HG02759 (cell line): ENCODE data around the gene HIPK4.
"Not testable (repeated sequence)": the region's sequence is repeated elsewhere in the genome, so short reads cannot be mapped to it uniquely, and the experiment has no call there.

Experiments
- ATAC-seq: cut with Tn5 transposase; IDR thresholded peaks from one replicate; pipeline ENCODE4 v1.9.1; 2021; ENCODE audit warnings: mild to moderate bottlenecking, moderate library complexity; ENCODE audit not compliant: unreplicated experiment

The HIPK4 gene

DNA sequence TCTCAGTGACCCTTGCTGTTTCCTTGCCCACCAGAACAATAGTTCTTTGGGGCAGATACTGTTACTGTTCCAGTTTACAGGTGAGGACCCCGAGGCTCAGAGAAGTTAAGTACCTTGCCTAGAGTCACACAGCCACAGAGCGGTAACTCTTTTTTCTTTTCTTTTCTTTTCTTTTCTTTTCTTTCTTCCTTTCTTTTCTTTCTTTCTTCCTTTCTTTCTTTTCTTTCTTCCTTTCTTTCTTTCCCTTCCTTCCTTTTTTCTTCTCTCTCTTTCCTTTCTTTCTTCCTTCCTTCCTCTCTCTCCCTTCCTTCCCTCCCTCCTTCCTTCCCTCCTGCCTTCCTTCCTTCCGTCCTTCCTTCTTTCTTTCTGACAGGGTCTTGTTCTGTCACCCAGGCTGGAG lies 28.1 kb upstream of the HIPK4 start:
- ATAC-seq = no peak

DNA sequence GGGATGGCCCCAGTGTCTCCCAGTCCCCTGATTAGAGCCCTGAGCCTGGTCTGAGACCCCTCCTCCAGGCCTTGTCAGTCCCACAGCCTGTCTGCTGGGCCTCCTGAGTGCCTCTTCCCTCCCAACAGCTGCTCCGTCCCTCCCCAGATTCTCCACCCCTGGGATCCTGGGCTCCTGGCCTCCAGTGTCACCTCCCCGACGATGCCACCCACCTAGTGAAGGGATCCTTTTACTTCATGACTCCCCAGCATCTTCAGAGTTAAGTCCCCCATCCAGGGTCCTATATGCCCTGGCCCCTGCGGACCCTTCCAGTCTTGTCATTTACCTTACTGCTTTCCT lies 27.6 kb upstream of the HIPK4 start:
- ATAC-seq = no peak

DNA sequence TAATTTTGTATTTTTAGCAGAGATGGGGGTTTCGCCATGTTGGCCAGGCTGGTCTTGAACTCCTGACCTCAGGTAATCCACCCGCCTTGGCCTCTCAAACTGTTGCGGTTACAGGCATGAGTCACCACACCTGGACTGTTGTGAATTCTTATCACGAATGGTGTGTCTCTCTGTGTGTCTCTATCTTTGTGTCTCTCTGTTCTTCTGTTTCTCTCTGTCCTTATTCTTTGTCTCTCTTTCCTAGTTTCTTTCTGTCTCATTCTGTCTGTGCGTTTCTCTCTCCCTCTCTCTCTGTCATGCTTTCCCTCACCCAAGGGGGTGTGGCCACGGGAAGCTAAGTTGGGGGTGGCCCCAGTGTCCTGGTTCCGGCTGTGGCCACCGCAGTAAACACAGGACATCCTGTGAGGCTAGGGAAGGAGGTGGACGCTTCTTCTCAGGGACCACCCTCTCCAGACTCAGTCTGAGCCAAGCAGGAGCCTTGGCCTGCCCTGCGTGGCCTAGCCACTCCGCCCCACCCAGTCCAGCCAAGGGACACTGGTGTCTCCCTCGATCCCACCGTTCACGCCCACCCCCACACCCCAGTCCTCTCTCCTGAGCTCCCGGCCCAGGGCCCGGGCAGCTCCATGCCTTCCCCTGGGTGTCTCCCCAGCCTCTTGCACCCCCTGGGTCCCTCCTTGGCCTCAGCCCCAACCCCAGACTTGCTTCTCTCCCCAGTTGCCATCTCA lies 27.1 kb upstream of the HIPK4 start:
- ATAC-seq = no peak

DNA sequence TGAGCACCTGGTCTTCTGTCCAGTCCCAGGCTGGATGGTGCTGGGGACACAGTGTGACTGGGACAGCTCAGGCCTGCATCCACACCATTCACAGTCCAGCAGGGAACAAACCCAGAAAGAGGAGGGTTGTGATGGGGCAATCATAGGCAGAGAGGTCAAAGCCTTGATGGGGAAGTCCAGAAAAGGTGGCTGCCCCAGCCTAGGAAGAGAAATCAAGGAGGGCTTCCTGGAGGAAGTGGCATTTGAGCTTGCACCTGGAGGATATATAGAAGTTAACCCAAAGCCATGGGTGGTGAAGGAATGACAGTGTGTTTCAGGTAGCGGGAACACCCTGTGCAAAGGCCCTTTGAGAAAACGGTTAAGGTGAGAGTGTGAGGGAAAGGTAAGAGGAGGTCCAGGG lies 25.8 kb upstream of the HIPK4 start:
- no peak for ATAC-seq

DNA sequence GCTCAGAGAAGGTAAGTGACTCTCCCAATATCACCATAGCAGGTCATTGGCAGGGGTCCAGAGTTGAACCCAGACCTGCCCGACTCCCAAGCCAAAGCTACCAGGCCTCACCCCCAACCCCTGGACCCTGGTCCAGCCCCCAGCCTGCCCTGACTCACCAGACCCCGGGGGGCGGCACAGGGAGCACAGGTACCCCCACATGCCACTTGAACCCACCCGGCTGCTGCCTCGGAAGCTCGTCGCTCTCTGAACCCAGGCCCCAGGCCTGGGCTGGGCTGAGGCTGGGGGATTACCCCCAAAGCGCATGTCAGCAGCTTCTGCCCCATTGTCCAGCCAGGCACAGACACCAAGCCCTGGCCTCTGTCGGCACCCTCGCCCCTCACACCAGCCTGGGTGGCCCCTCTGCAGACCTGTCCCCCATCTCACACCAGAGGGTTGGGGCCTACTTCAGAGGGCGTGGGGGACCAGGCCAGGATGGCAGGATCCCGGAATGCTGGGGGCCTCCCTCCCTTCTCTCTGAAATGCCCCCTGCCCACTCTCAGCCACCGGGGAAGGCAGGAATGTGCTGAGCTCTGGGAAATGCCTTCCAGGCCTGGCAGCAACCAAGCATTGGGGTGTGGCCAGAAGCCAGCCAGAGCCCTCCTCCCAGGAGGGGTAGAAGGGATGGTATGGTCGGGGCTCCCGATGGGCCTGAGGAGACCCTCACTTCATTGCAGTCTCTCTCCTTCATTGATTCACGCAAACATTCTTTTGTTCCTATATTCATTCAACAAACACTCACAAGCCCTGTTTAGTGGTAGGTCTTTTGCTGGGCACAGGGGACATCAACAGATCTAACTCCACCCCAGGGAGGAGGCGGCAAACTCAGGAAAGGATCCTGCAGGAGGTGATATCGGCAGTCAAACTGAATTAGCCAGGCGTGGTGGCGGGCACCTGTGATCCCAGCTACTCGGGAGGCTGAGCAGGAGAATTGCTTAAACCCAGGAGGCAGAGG lies 24.9 kb upstream of the HIPK4 start:
- ATAC-seq = no peak

DNA sequence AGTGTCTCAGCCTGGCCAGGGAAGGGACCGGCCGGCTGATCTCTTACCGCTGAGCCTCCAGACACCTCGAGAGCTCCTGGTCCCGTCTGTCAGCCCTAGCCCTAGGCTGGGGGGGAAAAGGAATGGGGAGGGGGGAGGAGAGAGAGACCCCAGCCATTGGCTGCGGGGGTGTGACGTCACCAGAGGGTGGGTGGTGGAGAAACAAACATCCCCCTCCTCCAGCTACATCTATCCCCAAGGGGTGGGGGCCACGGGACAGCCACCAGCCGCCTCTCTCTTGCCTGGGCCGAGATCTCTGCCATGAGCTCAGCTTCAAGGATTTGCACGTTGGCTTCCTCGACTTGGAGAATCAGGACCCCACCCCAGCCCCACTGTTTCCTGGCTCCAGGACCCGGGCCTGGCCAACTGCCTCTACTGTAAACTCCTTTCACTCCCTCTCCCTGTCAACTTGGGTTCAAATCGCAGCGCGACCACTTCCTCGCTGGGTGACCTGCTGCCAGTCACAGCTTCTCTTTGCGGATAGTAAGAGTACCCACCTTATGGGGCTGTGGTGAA lies 23.4 kb upstream of the HIPK4 start, which contains the start of gene PRX:
TSS of gene PRX (minus strand) at position 88 of the 555 bp plus-strand sequence. CDS start 5,446 bp downstream, outside the sequence.
- ATAC-seq = no peak

DNA sequence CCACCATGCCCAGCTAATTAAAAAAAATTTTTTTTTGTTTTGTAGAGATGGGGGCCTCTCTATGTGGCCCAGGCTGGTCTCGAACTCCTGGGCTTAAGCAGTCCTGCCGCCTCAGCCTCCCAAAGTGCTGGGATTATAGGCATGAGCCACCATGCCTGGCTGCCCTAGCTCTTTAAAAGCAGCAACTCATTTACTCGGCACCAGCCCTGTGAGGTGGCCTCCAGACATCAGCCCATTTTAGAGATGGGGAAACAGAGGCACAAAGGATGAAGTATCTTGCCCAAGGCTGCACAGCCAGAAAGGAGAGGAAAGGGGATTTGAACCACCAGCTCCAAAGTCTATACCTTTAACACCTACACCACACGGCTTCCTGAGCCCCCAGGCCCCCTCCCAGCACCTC lies 22.9 kb upstream of the HIPK4 start:
- ATAC-seq = no peak

DNA sequence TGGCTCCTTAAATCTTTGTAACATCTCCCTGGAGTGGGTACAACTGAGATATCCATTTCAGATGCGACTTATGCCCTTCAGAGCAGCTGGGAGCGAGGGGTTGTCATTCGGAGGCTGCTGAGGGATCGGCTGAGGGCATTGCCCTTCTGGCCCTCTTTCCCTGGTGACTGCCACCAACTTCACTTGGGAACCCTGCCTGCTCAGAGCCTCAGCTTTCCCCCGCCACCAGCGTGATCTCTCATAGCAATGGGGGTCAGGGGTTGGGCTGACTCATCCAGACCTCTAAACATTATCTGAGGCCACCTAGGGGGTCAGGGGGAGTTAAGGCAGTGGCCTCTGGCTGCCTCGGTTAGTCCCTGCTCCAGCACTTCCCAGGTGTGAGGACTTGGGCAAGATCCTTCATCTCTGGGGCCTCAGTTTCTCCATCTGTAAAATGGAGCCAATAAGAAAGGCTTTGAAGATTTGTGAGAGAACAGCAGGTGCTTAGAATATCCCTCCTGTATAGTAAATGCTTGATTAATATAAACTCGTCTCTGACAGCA lies 22.0 kb upstream of the HIPK4 start:
- no peak for ATAC-seq

DNA sequence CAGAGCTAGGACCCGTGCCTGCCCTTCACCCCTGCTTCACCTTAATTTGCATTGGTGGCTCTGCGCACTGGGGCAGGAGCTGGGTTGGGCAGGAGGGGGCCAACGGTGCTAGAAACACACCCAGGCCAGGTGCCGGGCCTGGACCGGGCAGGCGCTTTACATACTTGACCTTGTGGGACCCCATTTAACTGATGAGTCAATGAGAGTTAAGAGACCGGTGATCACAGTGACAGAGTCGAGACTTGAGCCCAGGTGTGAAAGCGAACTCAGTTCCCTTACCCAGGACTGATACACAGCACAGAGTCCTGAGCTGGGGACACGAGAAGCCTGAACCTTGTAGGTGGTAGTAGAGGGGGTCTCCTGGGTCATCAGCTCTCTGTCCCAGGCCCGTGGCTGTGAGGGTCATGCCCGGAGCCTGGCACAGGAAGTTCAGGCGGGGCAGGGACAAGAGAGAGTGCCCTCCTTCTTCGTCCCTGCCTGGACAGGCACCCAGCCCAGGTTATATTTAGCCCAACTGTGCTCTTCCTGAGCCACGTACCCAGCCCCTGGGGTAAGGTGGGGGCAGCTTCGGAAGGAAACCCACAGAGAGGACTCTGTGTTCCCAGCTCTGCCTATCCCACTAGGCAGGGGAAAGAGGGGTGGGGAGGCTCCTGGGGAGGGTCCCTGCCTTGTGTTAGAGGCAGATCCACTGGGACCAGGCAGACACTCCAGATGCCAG lies 21.3 kb upstream of the HIPK4 start:
- no peak for ATAC-seq

DNA sequence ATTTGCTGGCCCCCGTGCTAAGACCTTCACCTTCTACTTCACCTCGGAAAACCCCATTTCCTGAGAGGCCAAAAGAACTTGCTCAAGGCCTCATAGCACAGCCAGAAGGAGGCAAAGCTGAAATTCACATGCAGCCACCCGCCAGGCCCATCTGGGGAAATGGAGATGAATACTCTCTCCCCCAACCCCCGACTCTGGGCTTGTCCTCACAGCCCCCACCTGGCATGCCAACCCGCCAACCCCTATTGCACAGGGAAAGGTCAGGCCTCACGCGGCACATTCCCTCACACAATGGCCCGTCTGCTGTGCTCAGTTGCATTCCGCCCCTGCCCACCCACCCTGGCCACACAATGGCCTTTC lies 20.0 kb upstream of the HIPK4 start:
- ATAC-seq = no peak

DNA sequence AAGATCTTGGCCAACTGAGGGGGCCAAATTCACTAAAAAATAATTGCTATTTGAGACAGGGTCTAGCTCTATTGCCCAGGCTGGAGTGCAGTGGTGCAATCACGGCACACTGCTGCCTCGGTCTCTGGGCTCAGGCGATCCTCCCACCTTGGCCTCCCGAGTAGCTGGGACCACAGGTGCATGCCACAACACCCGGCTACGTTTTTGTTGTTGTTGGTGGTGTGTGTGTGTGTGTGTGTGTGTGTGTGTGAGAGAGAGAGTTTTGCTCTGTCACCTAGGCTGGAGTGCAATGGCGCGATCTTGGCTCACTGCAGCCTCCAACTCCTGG lies 18.6 kb upstream of the HIPK4 start:
- not testable (repeated sequence) for ATAC-seq

DNA sequence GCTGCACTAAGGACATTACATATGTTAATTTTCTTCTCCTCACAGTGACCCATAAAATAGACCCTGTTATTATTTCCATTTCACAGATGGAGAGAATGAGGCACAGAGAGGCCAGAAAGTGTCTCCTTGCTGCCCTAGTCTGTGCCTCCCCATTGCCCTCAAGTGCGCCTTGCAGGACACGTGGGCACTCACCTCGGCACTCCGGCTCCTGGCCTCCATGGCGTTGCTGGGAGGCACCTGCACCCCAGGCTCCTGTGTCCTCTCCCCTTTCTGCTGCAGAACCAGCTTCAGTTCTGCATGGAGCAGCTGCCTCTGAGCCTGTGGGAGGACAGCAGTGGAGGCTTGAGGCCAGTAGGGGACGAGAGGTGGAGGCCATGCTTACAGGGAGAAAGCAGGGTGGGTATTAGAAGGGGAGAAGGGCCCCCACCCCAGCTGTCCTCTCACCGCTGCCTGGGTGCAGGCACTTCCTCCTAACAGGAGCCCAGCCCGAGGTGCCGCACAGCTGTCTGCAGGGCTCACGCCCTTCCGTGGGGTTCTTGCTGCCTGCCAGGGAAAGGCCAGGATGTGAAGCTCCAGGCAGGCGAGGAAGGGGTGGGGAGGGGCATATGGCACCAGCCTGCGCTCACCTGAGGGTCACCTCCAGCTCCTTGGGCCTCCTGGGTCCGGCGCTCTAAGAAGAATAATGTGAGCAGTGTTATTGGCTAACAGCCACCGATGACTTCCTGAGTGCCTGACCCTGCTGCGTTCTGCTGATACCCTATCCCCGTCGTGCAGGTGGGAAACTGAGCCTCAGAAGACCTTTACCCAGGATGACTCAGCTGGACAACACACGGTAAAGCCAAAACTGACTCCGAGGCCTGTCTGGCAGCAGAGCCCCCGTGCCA lies 18.0 kb upstream of the HIPK4 start:
- no peak for ATAC-seq

DNA sequence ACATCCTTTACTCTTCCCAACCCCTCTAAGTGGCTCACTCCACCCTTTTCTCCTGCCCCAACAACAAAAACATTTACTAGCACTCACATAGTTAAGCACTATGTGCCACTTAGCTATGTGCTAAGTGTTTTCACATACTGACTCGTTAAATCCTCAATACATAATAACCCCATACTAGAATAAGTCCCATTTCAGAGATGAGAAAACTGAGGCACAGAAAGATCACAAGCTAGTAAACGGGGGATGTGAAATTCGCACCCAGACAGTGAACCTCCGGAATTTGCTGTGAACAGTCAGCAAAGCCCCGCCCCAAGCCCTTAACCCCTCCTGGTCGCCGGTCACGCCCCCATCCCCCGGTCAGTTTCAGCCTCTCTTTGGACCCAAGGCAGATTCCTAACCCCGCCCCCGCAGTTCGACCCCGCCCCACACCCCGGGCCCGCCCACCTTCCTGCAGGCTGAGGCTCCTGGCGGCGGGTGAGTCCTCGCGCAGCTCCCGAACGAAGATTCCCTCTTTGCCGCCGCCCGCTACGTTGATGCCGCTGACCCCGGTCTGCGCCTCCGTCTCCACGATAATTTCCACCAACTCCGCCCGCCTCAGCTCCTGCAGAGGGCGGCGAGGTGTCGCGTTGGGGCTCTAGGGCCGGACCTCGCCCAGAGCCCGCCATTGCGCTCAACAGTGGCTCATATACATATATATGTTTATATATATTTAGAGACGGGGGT lies 13.4 kb upstream of the HIPK4 start:
- peak; percentile 74 for ATAC-seq

DNA sequence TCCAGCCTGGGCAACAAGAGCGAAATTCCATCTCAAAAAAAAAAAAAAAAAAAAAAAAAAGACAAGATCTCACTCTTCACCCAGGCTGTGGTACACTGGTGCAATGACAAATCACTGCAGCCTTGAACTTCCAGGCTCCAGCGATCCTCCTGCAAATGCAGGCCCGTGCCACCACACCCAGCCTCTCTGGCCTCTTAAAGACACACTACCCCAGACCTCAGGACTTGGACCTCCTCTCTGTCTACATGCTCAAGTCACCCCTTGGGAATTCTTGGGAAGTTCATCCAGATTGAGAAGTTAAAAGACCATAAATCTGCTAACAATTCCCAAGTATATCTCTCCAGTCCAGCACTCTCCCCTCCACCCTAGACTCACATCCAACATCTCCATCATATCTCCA lies 10.6 kb upstream of the HIPK4 start:
- ATAC-seq = no peak

DNA sequence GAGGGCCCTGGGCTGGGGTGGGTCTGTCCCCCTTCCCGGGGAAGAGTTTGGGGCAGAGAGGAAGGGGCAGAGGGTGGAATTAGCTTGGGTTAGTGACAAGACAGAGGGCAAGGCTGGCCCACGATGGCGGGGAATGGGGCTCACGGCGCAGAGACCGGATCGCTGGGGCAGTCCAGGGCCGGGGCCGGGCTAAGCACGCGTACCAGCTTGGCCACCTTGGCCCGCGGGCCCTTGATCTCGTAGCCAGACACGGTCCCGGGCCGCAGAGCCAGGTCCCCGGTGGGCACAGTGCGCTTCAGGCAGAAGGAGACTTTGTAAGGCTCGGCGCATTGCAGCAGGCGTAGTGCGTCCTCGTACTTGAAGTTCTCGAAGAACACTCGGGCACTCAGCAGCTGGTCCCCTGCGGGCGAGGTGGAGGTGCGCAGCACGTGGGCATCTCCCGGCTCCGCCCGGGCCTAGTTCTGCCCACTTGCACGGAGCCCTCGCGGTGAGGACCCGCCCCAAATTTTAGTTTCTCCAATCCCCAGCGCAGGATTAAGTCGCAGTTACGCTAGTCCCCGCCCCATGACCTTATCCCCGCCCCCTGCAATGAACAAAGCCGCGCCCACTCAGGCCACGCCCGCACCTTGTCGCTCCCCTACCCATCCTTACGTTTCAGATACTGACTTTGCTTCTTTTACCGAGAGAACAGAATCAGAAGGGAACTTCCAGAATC lies 8.6 kb upstream of the HIPK4 start:
- ATAC-seq = no peak

DNA sequence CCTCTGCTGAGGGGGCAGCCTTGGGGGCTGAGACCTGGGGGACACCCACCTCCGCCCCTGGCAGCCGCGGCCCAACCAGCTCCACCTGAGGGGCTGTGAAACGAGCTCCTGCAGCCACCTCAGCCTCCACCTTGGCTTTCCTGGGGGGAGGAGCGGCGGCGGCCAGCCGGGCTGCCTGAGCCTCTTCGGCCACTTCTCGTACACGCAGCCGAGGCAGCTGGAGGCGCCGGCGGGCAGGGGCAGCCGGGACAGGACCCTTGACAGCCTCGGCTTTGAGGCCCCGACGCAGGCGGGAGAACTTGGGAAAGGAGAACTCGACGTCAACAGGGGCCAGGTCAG lies 7.6 kb upstream of the HIPK4 start:
- no peak for ATAC-seq

DNA sequence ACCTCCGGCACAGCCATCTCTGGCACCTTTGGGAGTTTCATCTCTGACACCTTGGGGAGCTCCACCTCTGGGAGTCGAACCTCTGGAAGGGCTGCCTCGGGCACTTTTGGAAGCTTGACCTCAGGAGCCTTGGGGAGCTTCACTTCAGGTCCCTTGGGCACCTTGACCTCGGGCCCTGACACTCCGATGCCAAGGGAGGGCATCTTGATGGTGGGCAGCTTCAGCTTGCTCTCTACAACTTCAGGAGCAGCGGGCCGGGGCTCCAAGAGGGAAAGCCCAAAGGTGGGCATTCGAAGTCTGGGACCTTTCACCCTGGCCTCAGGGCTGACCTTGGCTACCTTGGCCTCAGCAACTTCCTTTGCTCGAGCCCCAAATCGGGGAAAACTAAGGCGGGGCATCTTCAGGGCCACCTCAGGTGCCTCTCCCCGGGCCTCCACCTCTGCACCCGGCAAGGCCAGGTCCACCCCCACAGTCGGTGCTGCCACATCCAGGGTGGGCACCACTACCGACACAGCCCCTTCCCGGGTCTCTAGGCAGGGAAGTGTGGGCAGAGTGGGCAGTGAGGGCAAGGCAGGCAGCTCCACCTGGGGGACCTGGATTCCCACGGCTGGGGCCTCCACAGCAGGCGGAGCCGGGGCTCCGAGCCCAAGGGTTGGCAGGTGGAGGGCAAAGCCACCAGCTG lies 7.0 kb upstream of the HIPK4 start:
- ATAC-seq = no peak

DNA sequence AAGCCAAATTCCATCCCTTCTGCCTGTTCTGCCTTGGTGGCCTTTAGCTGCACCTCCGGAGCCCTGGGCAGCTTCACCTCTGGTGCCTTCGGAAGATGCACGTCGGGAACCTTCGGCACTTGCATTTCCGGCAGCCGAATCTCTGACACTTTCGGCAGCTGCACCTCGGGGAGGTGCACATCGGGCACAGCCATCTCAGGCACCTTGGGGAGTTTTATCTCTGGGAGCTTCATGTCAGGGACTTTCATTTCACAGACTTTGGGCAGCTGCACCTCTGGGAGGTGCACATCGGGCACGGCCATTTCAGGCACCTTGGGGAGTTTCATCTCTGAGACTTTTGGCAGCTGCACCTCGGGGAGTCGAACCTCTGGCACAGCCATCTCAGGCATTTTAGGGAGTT lies 6.0 kb upstream of the HIPK4 start:
- ATAC-seq = no peak
